HG03108 (cell line): ENCODE results near the gene UNC13B.
"Not testable (repeated sequence)": the region's sequence is repeated elsewhere in the genome, so short reads cannot be mapped to it uniquely, and the experiment has no call there.

ENCODE experiments used
- ATAC-seq: cut with Tn5 transposase; IDR thresholded peaks from one replicate; pipeline ENCODE4 v1.9.1; 2021; ENCODE audit warnings: moderate library complexity; ENCODE audit not compliant: unreplicated experiment

UNC13B gene

GRCh38 chr9:35364817-35365585 lies 203.2 kb downstream of the UNC13B start:
- no peak for ATAC-seq

- no peak for ATAC-seq
Measured at GRCh38 chr9:35366627-35367026, 204.8 kb downstream of the UNC13B start.

GRCh38 chr9:35367451-35367850 lies 205.6 kb downstream of the UNC13B start:
- no peak for ATAC-seq

- ATAC-seq = no peak
Measured at GRCh38 chr9:35370241-35370640, 208.4 kb downstream of the UNC13B start.

- ATAC-seq = no peak
Measured at GRCh38 chr9:35374436-35374835, 212.6 kb downstream of the UNC13B start.

GRCh38 chr9:35374910-35375309 lies 213.1 kb downstream of the UNC13B start:
- no peak for ATAC-seq

- ATAC-seq = no peak
Measured at GRCh38 chr9:35380039-35380438, 218.2 kb downstream of the UNC13B start.

- ATAC-seq = no peak
Measured at GRCh38 chr9:35380619-35381018, 218.8 kb downstream of the UNC13B start.

GRCh38 chr9:35385042-35385441 lies 223.2 kb downstream of the UNC13B start:
- ATAC-seq = no peak

GRCh38 chr9:35395076-35395705 lies 233.4 kb downstream of the UNC13B start:
- no peak for ATAC-seq

- ATAC-seq = no peak
Measured at GRCh38 chr9:35395706-35396101, 233.9 kb downstream of the UNC13B start.

- ATAC-seq = no peak
Measured at GRCh38 chr9:35396560-35397215, 234.9 kb downstream of the UNC13B start.

GRCh38 chr9:35397216-35397698 lies 235.4 kb downstream of the UNC13B start:
- ATAC-seq = no peak

- ATAC-seq = no peak
Measured at GRCh38 chr9:35397923-35398322, 236.1 kb downstream of the UNC13B start.

- no peak for ATAC-seq
Measured at GRCh38 chr9:35398651-35399335, 237.0 kb downstream of the UNC13B start.

GRCh38 chr9:35404865-35405264 lies 243.1 kb downstream of the UNC13B start:
- ATAC-seq = no peak

- ATAC-seq = no peak
Measured at GRCh38 chr9:35406183-35406959, 244.6 kb downstream of the UNC13B start.

- ATAC-seq = no peak
Measured at GRCh38 chr9:35407846-35408245, 246.0 kb downstream of the UNC13B start.

GRCh38 chr9:35409434-35409833 lies 247.6 kb downstream of the UNC13B start:
- ATAC-seq = not testable (repeated sequence)

- ATAC-seq = no peak
Measured at GRCh38 chr9:35414889-35415288, 253.1 kb downstream of the UNC13B start.
